T-cell (primary cell): ENCODE results near the gene TANGO2. TPM values are rescaled to one million over a fixed set of nuclear protein-coding genes. Genes with fewer than 3 reads are reported as not detected.

Source experiments
- ATAC-seq, 4 experiments: fragments of 200-7000 bp in 3 of 4; fragments of 150-1000 bp in 1 of 4; cut with Tn5 transposase; replicated peaks in 1 of 4; 1 replicate in 3 of 4; 2 replicates in 1 of 4; pipeline ENCODE4 v1.10.0; 2021; ENCODE audit warnings: moderate library complexity in 3 of 4, mild to moderate bottlenecking in 2 of 4, moderate number of reproducible peaks in 1 of 4
- CTCF ChIA-PET, 2 donors: fragments of 300-600 bp; sonication (Branson Sonifier 250); formaldehyde crosslinking; loops; one replicate each; lab custom pipeline; 2022; ENCODE audit warnings: antibody characterized with exemption in 2 of 2; lab: Charles Lee
- POLR2A ChIA-PET, 2 donors: fragments of 300-600 bp; sonication (Branson Sonifier 250); formaldehyde crosslinking; loops; one replicate each; lab custom pipeline; 2022; ENCODE audit warnings: antibody characterized with exemption in 2 of 2; lab: Charles Lee
- DNase-seq, 35 experiments: peaks; one replicate each; pipeline versions ENCODE4 v3.0.0 to v3.0.0-alpha.2; 2013 to 2023
- H3K27ac ChIP-seq: one replicate; pipeline ENCODE4 v1.5.1; 2013; ENCODE audit warnings: low read length
- H3K27me3 ChIP-seq, 2 experiments: replicated peaks in 1 of 2; 1 replicate in 1 of 2; 2 replicates in 1 of 2; pipeline versions ENCODE4 v1.6.1 to v1.7.0; 2013; ENCODE audit warnings: low read length in 1 of 2, mixed read lengths in 1 of 2; ENCODE audit not compliant: control insufficient read depth in 2 of 2, insufficient read depth in 2 of 2; ENCODE audit errors: extremely low read depth in 1 of 2
- H3K36me3 ChIP-seq, 2 donors: 1 replicate in 1 of 2; 2 replicates in 1 of 2; pipeline versions ENCODE4 v1.6.1 to v1.7.0; 2013; ENCODE audit warnings: low read length in 1 of 2; ENCODE audit not compliant: control insufficient read depth in 2 of 2, insufficient read depth in 1 of 2; ENCODE audit errors: extremely low read depth in 1 of 2
- H3K4me1 ChIP-seq, 2 experiments: 1 replicate in 1 of 2; 2 replicates in 1 of 2; pipeline versions ENCODE4 v1.6.1 to v1.7.0; 2013; ENCODE audit warnings: low read length in 2 of 2, mixed read lengths in 1 of 2; ENCODE audit not compliant: insufficient read depth in 2 of 2, control insufficient read depth in 1 of 2; ENCODE audit errors: extremely low read depth in 1 of 2
- H3K4me3 ChIP-seq, 2 donors: 1 replicate in 1 of 2; 2 replicates in 1 of 2; pipeline versions ENCODE4 v1.5.1 to v1.7.0; 2013; ENCODE audit warnings: mild to moderate bottlenecking in 2 of 2, low read length in 1 of 2, moderate library complexity in 1 of 2; ENCODE audit not compliant: control insufficient read depth in 1 of 2; ENCODE audit errors: extremely low read depth in 1 of 2
- H3K9me3 ChIP-seq: 2 replicates; pipeline ENCODE4 v1.7.0; 2013
- H3K27ac Mint-ChIP-seq, 2 donors: one replicate each; pipeline ENCODE4 v1.8.0; 2020 to 2021; ENCODE audit warnings: mild to moderate bottlenecking in 2 of 2, mixed read lengths in 2 of 2
- H3K27me3 Mint-ChIP-seq, 2 donors: one replicate each; pipeline ENCODE4 v1.8.0; 2021 to 2022; ENCODE audit warnings: mixed read lengths in 2 of 2
- H3K36me3 Mint-ChIP-seq: one replicate; pipeline ENCODE4 v1.8.0; 2021; ENCODE audit warnings: mixed read lengths
- H3K4me1 Mint-ChIP-seq, 3 donors: one replicate each; pipeline ENCODE4 v1.8.0; 2020 to 2022; ENCODE audit warnings: mixed read lengths in 3 of 3, mild to moderate bottlenecking in 1 of 3
- H3K4me3 Mint-ChIP-seq, 3 donors: one replicate each; pipeline ENCODE4 v1.8.0; 2020 to 2022; ENCODE audit warnings: mild to moderate bottlenecking in 3 of 3, mixed read lengths in 3 of 3, moderate library complexity in 3 of 3
- H3K9me3 Mint-ChIP-seq, 3 donors: one replicate each; pipeline ENCODE4 v1.8.0; 2020 to 2022; ENCODE audit warnings: mixed read lengths in 3 of 3
- WGBS: methylation state at CpG from one replicate; pipeline ENCODE4 v1.1.5; 2013; ENCODE audit warnings: missing lambda C conversion rate; ENCODE audit not compliant: insufficient coverage; 5-methylcytosine and 5-hydroxymethylcytosine counted together
- total RNA-seq, 35 experiments: library from RNA in 6 of 35; stranded (reverse) in 6 of 35; fragments of 120-200 nt in 1 of 35; gene quantifications; one replicate each; pipeline versions ENCODE4 v1.2.1 to v1.2.4 and lab custom pipeline; 2013 to 2026

Gene TANGO2
- total RNA-seq, 5 donors from 2014 or later (not counting 1 experiment from before 2014, with no cell fraction given): 29.9 to 48.4 (median 43.7) TPM

- ChIA-PET CTCF (no interaction called here), POLR2A (no interaction called here)
- Histone ChIP-seq H3K36me3 (peaks cover 8 to 10% of the 10 kb centered on the region in 2 donors), H3K4me1 (peaks cover 0 to 38% of the 10 kb centered on the region in 2 experiments), H3K9me3 (no peaks in the 10 kb centered on the region), H3K27me3 (no peaks in the 10 kb centered on the region), H3K27ac (no peak overlapping the region), H3K4me3 (no peak overlapping the region)
- WGBS: 99% methylated on average over 8 of the region's 16 CpGs
- no peaks in the 10 kb centered on the region for H3K9me3 Mint-ChIP-seq
- DNase-seq (no peak), ATAC-seq (no peak)
- no peak overlapping the region for H3K4me3 Mint-ChIP-seq
- peaks cover 26 to 47% (median 38%) of the 10 kb centered on the region in 3 donors for H3K4me1 Mint-ChIP-seq
- H3K27me3 Mint-ChIP-seq: no peaks in the 10 kb centered on the region
- H3K36me3 Mint-ChIP-seq: no peaks in the 10 kb centered on the region
- H3K27ac Mint-ChIP-seq: no peak overlapping the region
Measured at GRCh38 chr22:20028855-20029549, 8.1 kb downstream of the TANGO2 start.

GRCh38 chr22:20029550-20030225, 8.8 kb downstream of the TANGO2 start:
- Mint-ChIP-seq H3K36me3 (no peaks in the 10 kb centered on the region), H3K9me3 (no peaks in the 10 kb centered on the region), H3K27ac (no peak overlapping the region), H3K4me1 (peaks cover 32 to 49% (median 32%) of the 10 kb centered on the region in 3 donors), H3K27me3 (no peaks in the 10 kb centered on the region), H3K4me3 (no peak overlapping the region)
- 100% methylated on average over 5 of the region's 9 CpGs for WGBS
- ATAC-seq (no peak), DNase-seq (no peak)
- Histone ChIP-seq H3K4me1 (peaks cover 0 to 31% of the 10 kb centered on the region in 2 experiments), H3K27me3 (no peaks in the 10 kb centered on the region), H3K9me3 (no peaks in the 10 kb centered on the region), H3K27ac (no peak overlapping the region), H3K36me3 (peaks cover 7 to 10% of the 10 kb centered on the region in 2 donors), H3K4me3 (no peak overlapping the region)
- CTCF ChIA-PET: no interaction called here
- POLR2A ChIA-PET: no interaction called here

GRCh38 chr22:20031732-20032406, 11.0 kb downstream of the TANGO2 start:
- Mint-ChIP-seq H3K27me3 (no peaks in the 10 kb centered on the region), H3K36me3 (peaks cover 2% of the 10 kb centered on the region), H3K4me3 (no peak overlapping the region), H3K4me1 (peaks cover 29 to 38% (median 37%) of the 10 kb centered on the region in 3 donors), H3K9me3 (no peaks in the 10 kb centered on the region), H3K27ac (no peak overlapping the region)
- ChIA-PET POLR2A (no interaction called here), CTCF (interaction anchor here in 1 of 2 donors (0.5 kb wide), 1 partner anchor 386 kb away, joined by 3 read pairs; no protein-coding TSS in a partner anchor)
- no peak overlapping the region for H3K27ac ChIP-seq
- WGBS: 91% methylated on average over 8 of the region's 16 CpGs
- peaks cover 5 to 12% of the 10 kb centered on the region in 2 donors for H3K36me3 ChIP-seq
- H3K4me3 ChIP-seq: no peak overlapping the region
- H3K4me1 ChIP-seq: peaks cover 0 to 35% of the 10 kb centered on the region in 2 experiments
- no peaks in the 10 kb centered on the region for H3K27me3 ChIP-seq
- H3K9me3 ChIP-seq: no peaks in the 10 kb centered on the region
- DNase-seq (peak in 25 of 35 experiments; percentile 15 to 53 (median 31)), ATAC-seq (peak; percentile 64 to 80 (median 75))

GRCh38 chr22:20032407-20032991, 11.6 kb downstream of the TANGO2 start:
- Histone ChIP-seq H3K4me1 (peaks cover 0 to 35% of the 10 kb centered on the region in 2 experiments), H3K36me3 (peaks cover 5 to 14% of the 10 kb centered on the region in 2 donors), H3K27me3 (no peaks in the 10 kb centered on the region), H3K4me3 (no peak overlapping the region), H3K27ac (peak overlapping the region; percentile 0), H3K9me3 (no peaks in the 10 kb centered on the region)
- ATAC-seq (no peak), DNase-seq (no peak)
- POLR2A ChIA-PET: no interaction called here
- CTCF ChIA-PET: no interaction called here
- H3K27ac Mint-ChIP-seq: no peak overlapping the region
- WGBS: 91% methylated on average over 6 of the region's 7 CpGs
- H3K4me1 Mint-ChIP-seq: peaks cover 25 to 38% (median 34%) of the 10 kb centered on the region in 3 donors
- H3K27me3 Mint-ChIP-seq: no peaks in the 10 kb centered on the region
- H3K4me3 Mint-ChIP-seq: no peak overlapping the region
- H3K36me3 Mint-ChIP-seq: peaks cover 9% of the 10 kb centered on the region
- H3K9me3 Mint-ChIP-seq: no peaks in the 10 kb centered on the region

DNA sequence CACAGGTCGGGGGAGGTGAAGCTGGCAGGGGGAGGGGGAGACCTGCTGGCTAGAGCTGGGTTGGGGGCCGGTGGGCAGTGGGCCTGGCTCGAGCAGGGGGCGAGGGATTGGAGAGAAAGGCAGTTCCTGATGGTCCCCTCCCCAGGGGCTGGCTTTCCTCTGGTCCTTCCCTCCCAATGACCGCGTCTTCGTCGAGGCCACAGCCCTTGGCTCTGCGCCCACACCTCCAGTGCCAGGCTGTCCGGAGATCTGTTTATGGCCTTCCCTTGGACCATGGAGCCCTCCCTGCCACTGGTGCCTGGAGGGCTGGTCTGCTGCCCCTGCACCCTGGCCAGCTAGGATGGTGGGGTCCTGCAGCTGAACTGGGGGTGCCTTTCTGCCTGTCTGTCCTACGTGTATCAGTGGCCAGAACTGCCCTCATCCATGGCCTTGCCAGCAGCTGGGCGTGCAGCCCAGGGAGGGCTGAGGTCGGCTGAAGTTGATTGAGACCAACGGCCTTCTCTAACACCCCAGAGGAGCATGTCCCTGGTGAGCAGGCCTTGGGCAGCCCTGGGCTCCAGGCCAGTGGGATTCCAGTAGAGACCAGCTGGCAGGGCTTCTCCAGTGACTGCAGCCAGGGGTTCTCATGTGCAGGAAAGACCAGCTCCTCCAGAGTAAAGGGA, 12.3 kb downstream of the TANGO2 start:
- ChIA-PET CTCF (no interaction called here), POLR2A (no interaction called here)
- H3K4me3 Mint-ChIP-seq: no peak overlapping the region
- Histone ChIP-seq H3K27ac (no peak overlapping the region), H3K4me3 (no peak overlapping the region), H3K4me1 (peaks cover 0 to 35% of the 10 kb centered on the region in 2 experiments), H3K27me3 (no peaks in the 10 kb centered on the region), H3K36me3 (peaks cover 7 to 20% of the 10 kb centered on the region in 2 donors), H3K9me3 (no peaks in the 10 kb centered on the region)
- DNase-seq (no peak), ATAC-seq (no peak)
- H3K27ac Mint-ChIP-seq: no peak overlapping the region
- H3K9me3 Mint-ChIP-seq: no peaks in the 10 kb centered on the region
- H3K27me3 Mint-ChIP-seq: no peaks in the 10 kb centered on the region
- peaks cover 23 to 38% (median 34%) of the 10 kb centered on the region in 3 donors for H3K4me1 Mint-ChIP-seq
- peaks cover 10% of the 10 kb centered on the region for H3K36me3 Mint-ChIP-seq
- WGBS: 100% methylated on average over 9 of the region's 14 CpGs
